IMR-90 (cell line): ENCODE data around the gene NOP16. TPM values are rescaled to one million over a fixed set of nuclear protein-coding genes. Genes with fewer than 3 reads are reported as not detected.

Experiments used
- ATAC-seq: fragments of 200-7000 bp; cut with Tn5 transposase; 2 replicates; pipeline ENCODE4 v1.9.1; 2020; ENCODE audit warnings: low read depth, mild to moderate bottlenecking, moderate library complexity
- BruUV-seq: library from RNA; stranded (reverse); fragments of 400-500 nt; replicated peaks from 2 replicates; lab custom pipeline; 2021; lab: Mats Ljungman, UMichigan
- CTCF ChIA-PET: fragments of 300-600 bp; formaldehyde crosslinking; extraction: SDS; loops from one replicate; lab custom pipeline; 2021; ENCODE audit warnings: antibody characterized with exemption; lab: Yijun Ruan, JAX
- POLR2A ChIA-PET: fragments of 300-600 bp; sonication (Branson Sonifier 250); formaldehyde crosslinking; loops from one replicate; lab custom pipeline; 2022; ENCODE audit warnings: antibody characterized with exemption; ENCODE audit not compliant: unreplicated experiment; lab: Charles Lee
- DNase-seq: peaks from one replicate; pipeline ENCODE4 v3.0.0; 2013
- H2AFZ ChIP-seq: replicated peaks from 2 replicates; pipeline ENCODE3; 2013; ENCODE audit warnings: low read length, mild to moderate bottlenecking; ENCODE audit not compliant: poor library complexity
- H2AK5ac ChIP-seq: 2 replicates; pipeline ENCODE4 v1.6.1; 2013; ENCODE audit warnings: low read depth, low read length, inconsistent platforms
- H2AK9ac ChIP-seq: replicated peaks from 2 replicates; pipeline ENCODE3; 2013; ENCODE audit warnings: mild to moderate bottlenecking, low read depth, low read length, moderate library complexity; ENCODE audit not compliant: poor library complexity
- H2BK120ac ChIP-seq: 2 replicates; pipeline ENCODE4 v1.6.1; 2013; ENCODE audit warnings: low read depth, low read length, inconsistent platforms
- H2BK15ac ChIP-seq: 3 replicates; pipeline ENCODE4 v1.6.1; 2013; ENCODE audit warnings: low read depth, low read length, inconsistent platforms
- H2BK20ac ChIP-seq: 2 replicates; pipeline ENCODE4 v1.6.1; 2013; ENCODE audit warnings: low read depth, mild to moderate bottlenecking, inconsistent platforms, low read length, moderate library complexity
- H2BK5ac ChIP-seq: 2 replicates; pipeline ENCODE4 v1.6.1; 2013; ENCODE audit warnings: mild to moderate bottlenecking, low read depth, low read length, inconsistent platforms; ENCODE audit not compliant: poor library complexity, severe bottlenecking
- H3K14ac ChIP-seq: replicated peaks from 2 replicates; pipeline ENCODE4 v1.6.1; 2013; ENCODE audit warnings: low read depth, low read length, inconsistent platforms
- H3K18ac ChIP-seq: 2 replicates; pipeline ENCODE4 v1.6.1; 2013; ENCODE audit warnings: low read depth, low read length, control low read depth
- H3K23ac ChIP-seq: 2 replicates; pipeline ENCODE4 v1.6.1; 2013; ENCODE audit warnings: low read depth, low read length, inconsistent platforms
- H3K27ac ChIP-seq: 2 replicates; pipeline ENCODE4 v1.5.1; 2013; ENCODE audit warnings: mild to moderate bottlenecking, control low read depth, low read length; ENCODE audit not compliant: insufficient read depth
- H3K27me3 ChIP-seq: 2 replicates; pipeline ENCODE4 v1.6.1; 2013; ENCODE audit warnings: low read length; ENCODE audit not compliant: control insufficient read depth, insufficient read depth
- H3K36me3 ChIP-seq: 2 replicates; pipeline ENCODE4 v1.6.1; 2013; ENCODE audit warnings: low read length, mixed read lengths; ENCODE audit not compliant: control insufficient read depth, insufficient read depth
- H3K4ac ChIP-seq: 2 replicates; pipeline ENCODE4 v1.6.1; 2013; ENCODE audit warnings: low read depth, low read length, inconsistent platforms
- H3K4me1 ChIP-seq: 2 replicates; pipeline ENCODE4 v1.6.1; 2013; ENCODE audit warnings: low read length, mixed read lengths; ENCODE audit not compliant: control insufficient read depth, insufficient read depth
- H3K4me2 ChIP-seq: 2 replicates; pipeline ENCODE4 v1.6.1; 2013; ENCODE audit warnings: low read depth, mild to moderate bottlenecking, control low read depth, low read length, moderate library complexity
- H3K4me3 ChIP-seq: 2 replicates; pipeline ENCODE4 v1.5.1; 2013; ENCODE audit warnings: low read depth, mild to moderate bottlenecking, control low read depth, low read length, moderate library complexity; ENCODE audit not compliant: insufficient read depth
- H3K56ac ChIP-seq: 2 replicates; pipeline ENCODE4 v1.6.1; 2013; ENCODE audit warnings: low read length, inconsistent platforms; ENCODE audit not compliant: insufficient read depth; ENCODE audit errors: extremely low read depth
- H3K79me1 ChIP-seq, 2 experiments: 2 replicates each; pipeline ENCODE4 v1.6.1; 2013; ENCODE audit warnings: low read length in 2 of 2, inconsistent platforms in 1 of 2, low read depth in 1 of 2
- H3K9ac ChIP-seq: 2 replicates; pipeline ENCODE4 v1.6.1; 2013; ENCODE audit warnings: low read depth, low read length, control low read depth
- H3K9me1 ChIP-seq: 2 replicates; pipeline ENCODE4 v1.6.1; 2013; ENCODE audit warnings: low read length, inconsistent platforms; ENCODE audit not compliant: insufficient read depth
- H3K9me3 ChIP-seq: 2 replicates; pipeline ENCODE4 v1.6.1; 2013; ENCODE audit warnings: low read length; ENCODE audit not compliant: control insufficient read depth, insufficient read depth
- H4K20me1 ChIP-seq: 2 replicates; pipeline ENCODE4 v1.6.1; 2013; ENCODE audit warnings: low read length, inconsistent platforms; ENCODE audit not compliant: insufficient read depth
- H4K5ac ChIP-seq: 2 replicates; pipeline ENCODE4 v1.6.1; 2013; ENCODE audit warnings: mild to moderate bottlenecking, low read depth, low read length, control low read depth
- H4K8ac ChIP-seq, 2 experiments: 2 replicates each; pipeline ENCODE4 v1.6.1; 2013; ENCODE audit warnings: low read depth in 2 of 2, low read length in 2 of 2, control low read depth in 1 of 2, inconsistent platforms in 1 of 2
- H4K91ac ChIP-seq: 2 replicates; pipeline ENCODE4 v1.6.1; 2013; ENCODE audit warnings: low read depth, low read length, inconsistent platforms; ENCODE audit not compliant: insufficient read depth
- POLR2A ChIP-seq: IDR thresholded peaks from 2 replicates; pipeline ENCODE4 v1.6.1; 2012; ENCODE audit warnings: mild to moderate bottlenecking, low read depth, low read length
- WGBS, 2 experiments: methylation state at CpG; one replicate each; pipeline versions ENCODE4 v1.1.5 to v1.1.7; 2013; ENCODE audit warnings: missing lambda C conversion rate in 2 of 2; ENCODE audit not compliant: insufficient read length in 1 of 2; ENCODE audit errors: extremely low coverage in 2 of 2; 5-methylcytosine and 5-hydroxymethylcytosine counted together
- dilution Hi-C: fragments of 300-500 bp; cut with HindIII; formaldehyde crosslinking; loops from one replicate; pipeline ENCODE4 v1.14.3; 2018; ENCODE audit warnings: low sequenced_read_pairs; ENCODE audit not compliant: unreplicated experiment
- in situ Hi-C: fragments of 300-500 bp; cut with MboI; formaldehyde crosslinking; loops from 3 replicates; pipeline ENCODE4 v1.14.3; 2019; ENCODE audit warnings: low sequenced_read_pairs, inconsistent platforms, mixed read lengths
- intact Hi-C: fragments of 100-400 bp; cut with micrococcal nuclease; formaldehyde crosslinking; loops from 2 replicates; pipeline ENCODE4 v1.10.0; 2022
- polyA plus RNA-seq, 3 experiments: library from polyadenylated mRNA; depleted of rRNA; stranded (reverse); fragments of >200 nt; gene quantifications; 2 replicates each; pipeline ENCODE4 v1.2.3, GENCODE V29; 2012; ENCODE audit warnings: low replicate concordance in 1 of 3
- total RNA-seq: library from RNA; depleted of rRNA; stranded (reverse); fragments of >200 nt; gene quantifications from 2 replicates; pipeline ENCODE4 v1.2.3, GENCODE V29; 2012

Gene NOP16
- total and polyA plus RNA-seq, 2 of the 4 experiments (the other 2 are of a cell fraction): 28.0 to 60.4 TPM

DNA sequence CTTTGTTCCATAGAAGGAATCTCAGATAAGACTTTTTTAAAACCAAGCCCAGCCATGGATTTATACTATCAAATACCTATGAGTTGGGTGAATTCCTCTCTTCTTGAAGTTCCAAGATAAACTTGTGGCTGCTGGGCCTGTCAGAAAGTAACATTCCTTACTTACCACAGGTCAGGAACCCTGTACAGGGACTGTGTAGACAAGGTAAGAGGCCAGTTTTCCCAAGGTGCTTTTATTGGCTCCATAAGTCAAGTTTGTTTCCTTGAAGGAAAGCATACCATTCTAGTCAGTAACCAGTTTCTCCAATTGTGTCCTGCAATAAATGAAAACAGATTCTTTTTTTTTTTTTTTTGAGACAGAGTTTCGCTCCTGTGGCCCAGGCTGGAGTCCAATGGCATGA, 36.7 kb upstream of the NOP16 start:
- H4K91ac ChIP-seq: no peak overlapping the region
- no peak overlapping the region for H4K8ac ChIP-seq
- H3K14ac ChIP-seq: no peak overlapping the region
- H3K18ac ChIP-seq: no peak overlapping the region
- dilution Hi-C loops: no loop called here
- no peaks in the 10 kb centered on the region for H3K9me1 ChIP-seq
- no peaks in the 10 kb centered on the region for H3K79me1 ChIP-seq
- POLR2A ChIA-PET: no interaction called here
- no CpG with 5 or more reads among the region's 1 CpG for WGBS, 2 experiments
- H3K9me3 ChIP-seq: peaks cover 2% of the 10 kb centered on the region; the same call in 1 of the 2 replicates
- H2AFZ ChIP-seq: no peak overlapping the region
- TF ChIP-seq POLR2A: no peak
- H3K4me2 ChIP-seq: no peak overlapping the region
- H3K4me1 ChIP-seq: no peaks in the 10 kb centered on the region
- no peak overlapping the region for H3K4me3 ChIP-seq
- H3K36me3 ChIP-seq: no peaks in the 10 kb centered on the region
- H3K4ac ChIP-seq: no peak overlapping the region
- peak; percentile 60 for DNase-seq
- H4K5ac ChIP-seq: no peak overlapping the region
- no peak overlapping the region for H2BK15ac ChIP-seq
- no peak overlapping the region for H3K56ac ChIP-seq
- H3K27ac ChIP-seq: no peak overlapping the region
- peaks cover 3% of the 10 kb centered on the region; the same call in 1 of the 2 replicates for H3K27me3 ChIP-seq
- no peak overlapping the region for H2BK120ac ChIP-seq
- H3K23ac ChIP-seq: no peak overlapping the region
- H3K9ac ChIP-seq: no peak overlapping the region
- H2AK9ac ChIP-seq: no peak overlapping the region
- intact Hi-C loops: no loop called here
- H2BK5ac ChIP-seq: no peak overlapping the region
- H4K20me1 ChIP-seq: no peaks in the 10 kb centered on the region
- H2AK5ac ChIP-seq: no peak overlapping the region
- no peak overlapping the region for H2BK20ac ChIP-seq
- in situ Hi-C loops: no loop called here
- no TSS peak for BruUV-seq
- ATAC-seq: no peak
- CTCF ChIA-PET: no interaction called here
